Caco-2 (cell line): ENCODE results near the gene PBX4. TPM values are rescaled to one million over a fixed set of nuclear protein-coding genes. Genes with fewer than 3 reads are reported as not detected.

Source experiments
- BruUV-seq: library from RNA; stranded (reverse); fragments of 400-500 nt; replicated peaks from 2 replicates; lab custom pipeline; 2021; lab: Mats Ljungman, UMichigan
- CTCF ChIA-PET: fragments of 300-600 bp; sonication (Branson Sonifier 250); formaldehyde crosslinking; loops from one replicate; lab custom pipeline; 2022; ENCODE audit warnings: antibody characterized with exemption; lab: Charles Lee
- POLR2A ChIA-PET: fragments of 300-600 bp; sonication (Branson Sonifier 250); formaldehyde crosslinking; loops from one replicate; lab custom pipeline; 2022; ENCODE audit warnings: antibody characterized with exemption; lab: Charles Lee
- DNase-seq, 2 experiments: peaks; one replicate each; pipeline versions ENCODE4 v3.0.0 to v3.0.0-alpha.2; 2020 to 2022
- H3K27me3 ChIP-seq: replicated peaks from 2 replicates; pipeline ENCODE4 v1.6.0; 2011; ENCODE audit warnings: low read length; ENCODE audit not compliant: control insufficient read depth, insufficient read depth
- H3K36me3 ChIP-seq: 2 replicates; pipeline ENCODE4 v1.5.1; 2011; ENCODE audit warnings: low read length; ENCODE audit not compliant: control insufficient read depth, insufficient read depth
- H3K4me1 ChIP-seq: fragments of 250-450 bp; sonication (Bioruptor Pico); 2 replicates; pipeline ENCODE4 v1.5.1; 2020; ENCODE audit warnings: mild to moderate bottlenecking
- H3K4me3 ChIP-seq: 2 replicates; pipeline ENCODE4 v1.5.1; 2011; ENCODE audit warnings: low read depth, mild to moderate bottlenecking, control low read depth, low read length
- H3K9me3 ChIP-seq: fragments of 250-450 bp; sonication (Bioruptor Pico); 2 replicates; pipeline ENCODE4 v1.5.1; 2020; ENCODE audit warnings: mild to moderate bottlenecking, moderate library complexity
- H3K27ac Mint-ChIP-seq: one replicate; pipeline ENCODE4 v1.8.0; 2022; ENCODE audit warnings: mixed read lengths; ENCODE audit not compliant: unreplicated experiment
- H3K27me3 Mint-ChIP-seq: one replicate; pipeline ENCODE4 v1.8.0; 2022; ENCODE audit warnings: mixed read lengths; ENCODE audit not compliant: insufficient read depth, unreplicated experiment
- H3K36me3 Mint-ChIP-seq: one replicate; pipeline ENCODE4 v1.8.0; 2022; ENCODE audit warnings: mild to moderate bottlenecking, mixed read lengths; ENCODE audit not compliant: insufficient read depth, unreplicated experiment
- H3K4me1 Mint-ChIP-seq: one replicate; pipeline ENCODE4 v1.8.0; 2022; ENCODE audit warnings: low read depth, mixed read lengths; ENCODE audit not compliant: unreplicated experiment
- H3K4me3 Mint-ChIP-seq: one replicate; pipeline ENCODE4 v1.8.0; 2022; ENCODE audit warnings: mild to moderate bottlenecking, moderate library complexity, mixed read lengths; ENCODE audit not compliant: unreplicated experiment
- H3K9me3 Mint-ChIP-seq: one replicate; pipeline ENCODE4 v1.8.0; 2022; ENCODE audit warnings: mixed read lengths; ENCODE audit not compliant: unreplicated experiment
- CTCF ChIP-seq, 2 experiments: fragments of 200-600 bp in 1 of 2; IDR thresholded peaks; 1 replicate in 1 of 2; 2 replicates in 1 of 2; pipeline versions ENCODE4 v1.5.1 to v1.8.0; 2011 to 2022; ENCODE audit warnings: antibody characterized with exemption in 1 of 2, control low read depth in 1 of 2, inconsistent platforms in 1 of 2, low read depth in 1 of 2, low read length in 1 of 2, mild to moderate bottlenecking in 1 of 2, moderate library complexity in 1 of 2; ENCODE audit not compliant: insufficient read depth in 1 of 2, severe bottlenecking in 1 of 2, unreplicated experiment in 1 of 2
- intact Hi-C: fragments of 100-400 bp; cut with micrococcal nuclease; formaldehyde crosslinking; loops from one replicate; pipeline ENCODE4 v1.10.0; 2022; ENCODE audit not compliant: unreplicated experiment
- total RNA-seq: library from RNA; stranded (reverse); gene quantifications from 2 replicates; pipeline ENCODE4 v1.2.3, GENCODE V29; 2022

Gene PBX4
- total RNA-seq, 1 experiment from 2014 or later = 3.5 TPM

DNA sequence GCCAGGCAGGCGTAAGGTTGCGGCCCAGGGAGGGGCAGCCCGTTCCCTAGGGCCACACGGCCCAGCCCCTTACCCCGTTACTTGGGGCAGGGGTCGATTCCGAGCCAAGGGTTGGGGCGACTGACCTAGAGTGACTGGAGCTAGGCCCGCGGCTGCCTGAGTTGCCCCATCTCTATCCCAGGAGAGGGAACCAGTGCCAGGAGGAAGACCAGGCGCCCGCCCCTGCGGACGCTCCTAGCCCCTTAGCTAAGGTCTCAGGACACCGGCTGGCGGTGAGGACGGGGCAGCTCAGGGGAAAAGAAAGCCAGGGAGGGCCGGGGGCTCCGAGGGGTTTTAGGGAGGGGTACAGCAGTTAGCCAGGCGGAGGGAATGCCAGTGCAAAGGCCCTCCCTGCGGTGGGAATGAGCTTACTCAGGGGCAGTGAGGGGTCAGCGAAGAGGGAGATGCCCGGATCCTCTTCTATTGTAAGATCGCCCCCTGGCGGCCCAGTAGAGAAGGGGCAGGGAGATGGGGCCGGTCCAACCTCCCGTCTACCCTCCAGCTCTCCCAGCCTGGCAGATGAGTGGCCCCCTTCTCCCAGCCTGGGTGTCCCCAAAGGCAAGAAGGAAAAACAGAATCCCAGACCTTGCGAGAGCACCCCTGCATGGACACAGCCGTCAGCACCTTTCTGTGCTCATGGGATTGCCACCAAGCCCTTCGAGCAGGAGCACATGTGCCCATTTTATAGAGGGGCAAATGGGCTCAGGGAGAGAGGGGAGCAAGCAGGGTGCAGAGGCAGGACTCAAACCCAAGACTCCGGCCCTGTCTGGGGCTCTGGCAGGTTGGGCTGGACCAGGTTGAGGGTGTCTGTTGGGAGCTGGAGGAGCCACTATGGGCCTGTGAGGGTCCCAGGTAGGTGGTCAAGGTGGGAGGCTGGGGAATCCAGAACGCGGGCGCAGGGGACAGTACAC lies 64.1 kb downstream of the PBX4 start:
- no TSS peak for BruUV-seq
- TF ChIP-seq CTCF (IDR thresholded peaks at IDR 0.05; ENCODE audit: insufficient read depth in 1 of 2, low read depth in 1 of 2, low read length in 1 of 2, severe bottlenecking in 1 of 2, unreplicated experiment in 1 of 2) = peak; percentile 53 to 69
- no peaks in the 10 kb centered on the region for H3K36me3 ChIP-seq
- Mint-ChIP-seq H3K4me1 (no peaks in the 10 kb centered on the region), H3K27ac (no peak overlapping the region), H3K4me3 (no peak overlapping the region), H3K9me3 (no peaks in the 10 kb centered on the region), H3K36me3 (no peaks in the 10 kb centered on the region), H3K27me3 (no peaks in the 10 kb centered on the region)
- no peaks in the 10 kb centered on the region for H3K4me1 ChIP-seq
- POLR2A ChIA-PET = no interaction called here
- H3K4me3 ChIP-seq = no peak overlapping the region
- DNase-seq = peak in 1 of 2 experiments; percentile 64
- no peaks in the 10 kb centered on the region for H3K27me3 ChIP-seq
- no peaks in the 10 kb centered on the region for H3K9me3 ChIP-seq
- CTCF ChIA-PET = interaction anchor here (0.6 to 1.3 kb wide), 8 partner anchors 14 to 302 kb away, joined by 3 to 12 read pairs (median 4); partner anchors contain the start of gene YJEFN3
- intact Hi-C loops = loop anchor here (5.0 kb wide), 1 partner anchor 63 kb away; the partner anchor contains the start of gene PBX4

DNA sequence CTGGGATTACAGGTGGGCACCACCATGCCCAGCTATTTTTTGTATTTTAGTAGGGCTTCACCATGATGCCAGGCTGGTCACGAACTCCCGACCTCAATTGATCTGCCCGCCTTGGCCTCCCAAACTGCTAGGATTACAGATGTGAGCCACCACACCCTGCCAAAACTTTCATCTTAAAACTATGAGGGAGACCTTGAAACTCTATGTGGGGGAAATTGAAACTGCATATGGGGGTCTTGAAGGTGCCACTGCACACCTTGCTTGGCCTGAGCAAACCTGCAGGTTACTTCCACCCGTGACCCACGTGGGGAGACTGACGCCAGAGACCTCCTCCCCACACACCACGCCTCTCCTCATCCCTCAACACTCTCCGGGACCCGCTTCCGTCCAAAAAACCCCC lies 64.8 kb downstream of the PBX4 start:
- POLR2A ChIA-PET = no interaction called here

More for the DNA sequence above, 64.8 kb downstream of the PBX4 start:
- CTCF ChIA-PET = interaction anchor here (0.6 to 1.4 kb wide), 7 partner anchors 15 to 303 kb away, joined by 3 to 12 read pairs (median 5); partner anchors contain the start of gene YJEFN3
- Histone ChIP-seq H3K4me1 (no peaks in the 10 kb centered on the region), H3K36me3 (no peaks in the 10 kb centered on the region), H3K9me3 (no peaks in the 10 kb centered on the region), H3K4me3 (no peak overlapping the region), H3K27me3 (no peaks in the 10 kb centered on the region)
- Mint-ChIP-seq H3K27me3 (peaks cover 4% of the 10 kb centered on the region), H3K4me1 (no peaks in the 10 kb centered on the region), H3K36me3 (no peaks in the 10 kb centered on the region), H3K9me3 (no peaks in the 10 kb centered on the region), H3K27ac (no peak overlapping the region), H3K4me3 (no peak overlapping the region)
- no peak for DNase-seq
- TF ChIP-seq CTCF (IDR thresholded peaks at IDR 0.05; ENCODE audit: insufficient read depth in 1 of 2, low read depth in 1 of 2, low read length in 1 of 2, severe bottlenecking in 1 of 2, unreplicated experiment in 1 of 2) = no peak
- intact Hi-C loops = loop anchor here (2.0 to 5.0 kb wide), 2 partner anchors 21 to 64 kb away; partner anchors contain the start of gene PBX4
- BruUV-seq = no TSS peak
